Calu3 (cell line): ENCODE results near the gene AWAT1. TPM values are rescaled to one million over a fixed set of nuclear protein-coding genes. Genes with fewer than 3 reads are reported as not detected.
A peak's percentile ranks its signal among the peaks of the same experiment; 100 is the strongest.
"Not testable (repeated sequence)": the region's sequence is repeated elsewhere in the genome, so short reads cannot be mapped to it uniquely, and the experiment has no call there.

Source experiments
- BruUV-seq: library from RNA; stranded (reverse); fragments of 400-500 nt; replicated peaks from 2 replicates; lab custom pipeline; 2021; lab: Mats Ljungman, UMichigan
- CTCF ChIA-PET: fragments of 300-600 bp; sonication (Branson Sonifier 250); formaldehyde crosslinking; loops from one replicate; lab custom pipeline; 2022; ENCODE audit warnings: antibody characterized with exemption; lab: Charles Lee
- DNase-seq: peaks from one replicate; pipeline ENCODE4 v3.0.0; 2022
- H3K27ac Mint-ChIP-seq: one replicate; pipeline ENCODE4 v1.8.0; 2022; ENCODE audit warnings: mixed read lengths; ENCODE audit not compliant: unreplicated experiment
- H3K27me3 Mint-ChIP-seq: one replicate; pipeline ENCODE4 v1.8.0; 2022; ENCODE audit warnings: mixed read lengths; ENCODE audit not compliant: unreplicated experiment
- H3K36me3 Mint-ChIP-seq: one replicate; pipeline ENCODE4 v1.8.0; 2022; ENCODE audit warnings: mild to moderate bottlenecking, moderate library complexity, mixed read lengths; ENCODE audit not compliant: insufficient read depth, unreplicated experiment
- H3K4me1 Mint-ChIP-seq: one replicate; pipeline ENCODE4 v1.8.0; 2022; ENCODE audit warnings: mild to moderate bottlenecking, low read depth, mixed read lengths; ENCODE audit not compliant: unreplicated experiment
- H3K4me3 Mint-ChIP-seq: one replicate; pipeline ENCODE4 v1.8.0; 2022; ENCODE audit warnings: mild to moderate bottlenecking, low read depth, moderate library complexity, mixed read lengths; ENCODE audit not compliant: unreplicated experiment
- H3K9me3 Mint-ChIP-seq: one replicate; pipeline ENCODE4 v1.8.0; 2022; ENCODE audit warnings: low read depth, mixed read lengths; ENCODE audit not compliant: unreplicated experiment
- intact Hi-C: fragments of 100-400 bp; cut with micrococcal nuclease; formaldehyde crosslinking; loops from one replicate; pipeline ENCODE4 v1.10.0; 2022; ENCODE audit not compliant: unreplicated experiment
- total RNA-seq: library from RNA; stranded (reverse); gene quantifications from 2 replicates; pipeline ENCODE4 v1.2.3, GENCODE V29; 2022
- TF ChIP-seq, protein P1 (sequence below): fragments of 200-600 bp; IDR thresholded peaks from one replicate; pipeline ENCODE4 v1.8.0; 2022; ENCODE audit warnings: antibody characterized with exemption; ENCODE audit not compliant: unreplicated experiment

The AWAT1 gene
- total RNA-seq, 1 experiment from 2014 or later = not detected

DNA sequence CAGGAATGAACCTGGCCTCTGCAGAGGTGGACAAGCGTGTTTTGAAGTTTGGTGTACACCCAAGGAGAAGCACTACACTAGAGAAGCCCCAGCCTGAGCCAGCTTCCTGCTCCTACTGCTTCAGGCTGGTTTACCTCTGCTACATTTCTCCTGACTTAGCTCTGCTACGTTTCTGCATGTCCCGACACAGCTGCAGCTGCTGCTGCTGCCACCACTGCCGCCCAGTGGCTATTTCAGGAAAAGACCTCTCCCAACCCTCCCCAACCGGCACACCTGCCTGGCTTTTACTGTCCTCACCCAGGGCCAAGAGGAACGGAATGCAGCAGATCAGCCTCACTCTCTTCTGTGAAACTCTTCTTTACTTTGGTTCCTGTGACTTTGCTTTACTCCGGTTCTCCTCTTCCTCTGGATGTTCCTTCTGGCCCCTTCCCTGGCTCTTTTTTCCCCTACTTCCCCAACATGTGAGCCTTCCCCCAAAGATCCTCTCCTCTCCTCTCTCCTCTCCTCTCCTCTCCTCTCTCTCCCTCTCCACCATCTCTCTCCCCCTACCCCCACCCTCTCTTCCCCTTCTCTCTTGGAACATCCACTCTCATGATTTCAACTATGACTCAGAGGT, 28.6 kb downstream of the AWAT1 start:
- DNase-seq = peak; percentile 72
- intact Hi-C loops = loop anchor here (1.0 kb wide), 1 partner anchor 66 kb away; no protein-coding TSS in a partner anchor
- TF ChIP-seq, protein P1, sequence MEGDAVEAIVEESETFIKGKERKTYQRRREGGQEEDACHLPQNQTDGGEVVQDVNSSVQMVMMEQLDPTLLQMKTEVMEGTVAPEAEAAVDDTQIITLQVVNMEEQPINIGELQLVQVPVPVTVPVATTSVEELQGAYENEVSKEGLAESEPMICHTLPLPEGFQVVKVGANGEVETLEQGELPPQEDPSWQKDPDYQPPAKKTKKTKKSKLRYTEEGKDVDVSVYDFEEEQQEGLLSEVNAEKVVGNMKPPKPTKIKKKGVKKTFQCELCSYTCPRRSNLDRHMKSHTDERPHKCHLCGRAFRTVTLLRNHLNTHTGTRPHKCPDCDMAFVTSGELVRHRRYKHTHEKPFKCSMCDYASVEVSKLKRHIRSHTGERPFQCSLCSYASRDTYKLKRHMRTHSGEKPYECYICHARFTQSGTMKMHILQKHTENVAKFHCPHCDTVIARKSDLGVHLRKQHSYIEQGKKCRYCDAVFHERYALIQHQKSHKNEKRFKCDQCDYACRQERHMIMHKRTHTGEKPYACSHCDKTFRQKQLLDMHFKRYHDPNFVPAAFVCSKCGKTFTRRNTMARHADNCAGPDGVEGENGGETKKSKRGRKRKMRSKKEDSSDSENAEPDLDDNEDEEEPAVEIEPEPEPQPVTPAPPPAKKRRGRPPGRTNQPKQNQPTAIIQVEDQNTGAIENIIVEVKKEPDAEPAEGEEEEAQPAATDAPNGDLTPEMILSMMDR = peak; percentile 31
- Mint-ChIP-seq H3K27me3 (peaks cover 15% of the 10 kb centered on the region), H3K4me3 (no peak overlapping the region), H3K27ac (no peak overlapping the region), H3K4me1 (no peaks in the 10 kb centered on the region), H3K9me3 (no peaks in the 10 kb centered on the region), H3K36me3 (no peaks in the 10 kb centered on the region)
- CTCF ChIA-PET = interaction anchor here (1.0 kb wide), 1 partner anchor 129 kb away, joined by 3 read pairs; the partner anchor contains the start of gene IGBP1
- BruUV-seq = no TSS peak

DNA sequence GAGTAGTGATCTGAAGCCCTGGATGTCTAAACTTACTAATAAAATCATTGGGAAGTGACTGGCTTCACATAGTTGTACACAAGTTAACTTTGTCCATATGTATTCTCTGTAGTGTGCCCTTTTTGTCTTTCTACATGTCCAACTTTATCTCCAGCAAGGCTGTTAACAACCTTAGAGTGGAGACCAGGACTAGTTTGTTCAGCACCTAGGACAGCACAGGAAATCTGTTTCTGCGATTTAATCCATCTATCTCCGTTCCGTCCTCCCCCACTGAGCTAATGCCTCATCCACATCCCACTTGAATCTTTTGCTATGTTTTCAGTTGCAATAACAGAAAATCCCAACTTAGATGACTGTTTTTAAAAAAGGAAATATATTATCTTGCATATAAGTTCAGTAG, 30.3 kb downstream of the AWAT1 start:
- H3K27me3 Mint-ChIP-seq = peaks cover 30% of the 10 kb centered on the region
- H3K4me3 Mint-ChIP-seq = no peak overlapping the region
- TF ChIP-seq, protein P1 = no peak
- CTCF ChIA-PET = no interaction called here
- intact Hi-C loops = no loop called here
- no peak for DNase-seq
- no TSS peak for BruUV-seq
- H3K36me3 Mint-ChIP-seq = no peaks in the 10 kb centered on the region
- no peaks in the 10 kb centered on the region for H3K9me3 Mint-ChIP-seq
- H3K27ac Mint-ChIP-seq = no peak overlapping the region
- no peaks in the 10 kb centered on the region for H3K4me1 Mint-ChIP-seq

- intact Hi-C loops = no loop called here
- no TSS peak for BruUV-seq
- no peaks in the 10 kb centered on the region for H3K36me3 Mint-ChIP-seq
- H3K27ac Mint-ChIP-seq = no peak within 1 kb of the TSS
- no peaks in the 10 kb centered on the region for H3K4me1 Mint-ChIP-seq
- H3K9me3 Mint-ChIP-seq = no peaks in the 10 kb centered on the region
- no peak for DNase-seq
- TF ChIP-seq, protein P1 = no peak
- H3K4me3 Mint-ChIP-seq = no peak within 1 kb of the TSS
- CTCF ChIA-PET = interaction anchor here (0.7 kb wide), 1 partner anchor 617 kb away, joined by 3 read pairs; no protein-coding TSS in a partner anchor
- peaks cover 32% of the 10 kb centered on the region for H3K27me3 Mint-ChIP-seq
These were observed 33.6 kb downstream of the AWAT1 start, which contains the start of gene ARR3 for GRCh38 chrX:70268034-70268433. Gene ARR3 (plus strand): TSS chrX:70268334. CDS start chrX:70269386, 1,052 bp downstream.

DNA sequence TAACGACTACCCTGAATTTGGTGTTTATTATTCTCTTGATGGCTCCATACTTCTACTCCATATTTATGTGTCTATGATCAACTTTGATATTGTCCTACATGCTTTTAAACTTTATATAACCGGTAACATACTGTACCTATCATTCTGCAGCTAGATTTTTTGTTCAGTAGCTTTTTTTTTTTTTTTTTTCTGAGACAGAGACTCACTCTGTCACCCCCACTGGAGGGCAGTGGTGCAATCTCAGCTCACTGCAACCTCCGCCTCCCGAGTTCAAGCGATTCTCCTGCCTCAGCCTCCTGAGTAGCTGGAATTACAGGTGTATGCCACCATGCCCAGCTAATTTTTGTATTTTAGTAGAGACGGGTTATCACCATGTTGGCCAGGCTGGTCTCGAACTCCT, 39.6 kb downstream of the AWAT1 start:
- H3K4me3 Mint-ChIP-seq, H3K9me3 Mint-ChIP-seq, DNase-seq, CTCF ChIA-PET, H3K36me3 Mint-ChIP-seq, BruUV-seq, H3K4me1 Mint-ChIP-seq, intact Hi-C loops, H3K27ac Mint-ChIP-seq: not testable (repeated sequence)
- peaks cover 10% of the 10 kb centered on the region for H3K27me3 Mint-ChIP-seq

GRCh38 chrX:70279081-70279480, 44.6 kb downstream of the AWAT1 start:
- Mint-ChIP-seq H3K36me3 (no peaks in the 10 kb centered on the region), H3K27me3 (no peaks in the 10 kb centered on the region), H3K4me3 (no peak overlapping the region), H3K4me1 (no peaks in the 10 kb centered on the region), H3K27ac (no peak overlapping the region), H3K9me3 (no peaks in the 10 kb centered on the region)
- intact Hi-C loops = no loop called here
- CTCF ChIA-PET = no interaction called here
- TF ChIP-seq, protein P1 = no peak
- BruUV-seq = no TSS peak
- DNase-seq = no peak
